Testis (tissue), 3 donors: ENCODE results near the gene TBC1D10A. TPM values are rescaled to one million over a fixed set of nuclear protein-coding genes. Genes with fewer than 3 reads are reported as not detected.

ENCODE experiments used
- DNase-seq: peaks from one replicate; pipeline ENCODE4 v3.0.0-alpha.2; 2019
- H3K27ac ChIP-seq, 2 donors: fragments of 200-600 bp; sonication (generic); one replicate each; pipeline ENCODE4 v1.5.1; 2019
- H3K27me3 ChIP-seq: fragments of 200-600 bp; sonication (generic); one replicate; pipeline ENCODE4 v1.5.1; 2019
- H3K36me3 ChIP-seq: fragments of 200-600 bp; sonication (generic); one replicate; pipeline ENCODE4 v1.5.1; 2017; ENCODE audit warnings: low read depth; ENCODE audit errors: missing control alignments
- H3K4me1 ChIP-seq: fragments of 200-600 bp; sonication (generic); one replicate; pipeline ENCODE4 v1.5.1; 2019
- H3K4me3 ChIP-seq, 2 donors: fragments of 200-600 bp; sonication (generic); one replicate each; pipeline ENCODE4 v1.5.1; 2017 to 2019
- H3K9me3 ChIP-seq: fragments of 200-600 bp; sonication (generic); one replicate; pipeline ENCODE4 v1.5.1; 2017
- POLR2A ChIP-seq: fragments of 450-650 bp; IDR thresholded peaks from one replicate; pipeline ENCODE4 v1.6.1; 2017; ENCODE audit warnings: antibody characterized with exemption, mild to moderate bottlenecking, moderate library complexity
- WGBS, 2 donors: methylation state at CpG; one replicate each; pipeline ENCODE4 v1.1.5; 2018; 5-methylcytosine and 5-hydroxymethylcytosine counted together
- intact Hi-C: fragments of 100-400 bp; cut with DNase I; formaldehyde crosslinking; loops from one replicate; pipeline ENCODE4 v1.15.1; 2023; ENCODE audit warnings: low total_unique reads
- polyA plus RNA-seq: library from polyadenylated mRNA; stranded (reverse); fragments of 350-450 nt; fragmentation: Illumina TruSeq; extraction: RNeasy Lipid Tissue Mini Kit (QIAGEN cat#74804); gene quantifications from one replicate; pipeline ENCODE4 v1.2.3, GENCODE V29; 2014; ENCODE audit warnings: low read depth, low replicate concordance; ENCODE audit not compliant: insufficient read depth
- total RNA-seq, 2 donors: library from RNA; depleted of rRNA; stranded (reverse); fragments of >200 nt; gene quantifications; one replicate each; pipeline ENCODE4 v1.2.3, GENCODE V29; 2016
- TF ChIP-seq, protein P1 (sequence below), 3 experiments: fragments of 450-650 bp in 2 of 3; fragments of 200-600 bp in 1 of 3; sonication (generic) in 1 of 3; IDR thresholded peaks; one replicate each; pipeline ENCODE4 v1.5.1; 2016 to 2019; ENCODE audit warnings: antibody characterized with exemption in 3 of 3, mild to moderate bottlenecking in 2 of 3, moderate library complexity in 1 of 3

The TBC1D10A gene
- total and polyA plus RNA-seq, 3 donors from 2014 or later, result 48.4 to 79.1 (median 51.0) TPM

DNA sequence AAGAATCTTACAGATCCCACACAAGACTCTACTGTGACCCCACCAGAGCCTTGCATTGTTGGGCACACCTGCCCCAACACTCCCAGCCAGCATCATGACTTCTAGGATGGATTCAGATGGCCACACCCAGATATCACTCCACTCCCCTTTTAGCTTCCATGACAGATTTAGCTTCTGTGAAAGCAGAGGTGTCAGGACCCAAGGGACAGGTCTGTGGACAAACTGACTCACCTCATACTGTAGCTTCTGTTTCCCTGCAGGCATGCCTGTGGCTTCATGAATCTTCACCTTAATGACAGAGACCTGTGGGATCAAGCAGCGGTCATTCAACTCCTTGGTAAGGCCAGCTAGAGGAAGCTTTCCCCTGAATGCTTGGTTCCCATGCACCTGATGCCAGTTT is 8.5 kb upstream of the TBC1D10A start:
- H3K36me3 ChIP-seq, result no peaks in the 10 kb centered on the region
- TF ChIP-seq, protein P1, sequence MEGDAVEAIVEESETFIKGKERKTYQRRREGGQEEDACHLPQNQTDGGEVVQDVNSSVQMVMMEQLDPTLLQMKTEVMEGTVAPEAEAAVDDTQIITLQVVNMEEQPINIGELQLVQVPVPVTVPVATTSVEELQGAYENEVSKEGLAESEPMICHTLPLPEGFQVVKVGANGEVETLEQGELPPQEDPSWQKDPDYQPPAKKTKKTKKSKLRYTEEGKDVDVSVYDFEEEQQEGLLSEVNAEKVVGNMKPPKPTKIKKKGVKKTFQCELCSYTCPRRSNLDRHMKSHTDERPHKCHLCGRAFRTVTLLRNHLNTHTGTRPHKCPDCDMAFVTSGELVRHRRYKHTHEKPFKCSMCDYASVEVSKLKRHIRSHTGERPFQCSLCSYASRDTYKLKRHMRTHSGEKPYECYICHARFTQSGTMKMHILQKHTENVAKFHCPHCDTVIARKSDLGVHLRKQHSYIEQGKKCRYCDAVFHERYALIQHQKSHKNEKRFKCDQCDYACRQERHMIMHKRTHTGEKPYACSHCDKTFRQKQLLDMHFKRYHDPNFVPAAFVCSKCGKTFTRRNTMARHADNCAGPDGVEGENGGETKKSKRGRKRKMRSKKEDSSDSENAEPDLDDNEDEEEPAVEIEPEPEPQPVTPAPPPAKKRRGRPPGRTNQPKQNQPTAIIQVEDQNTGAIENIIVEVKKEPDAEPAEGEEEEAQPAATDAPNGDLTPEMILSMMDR (IDR thresholded peaks at IDR 0.05), result no peak
- TF ChIP-seq POLR2A, result no peak
- 100% methylated on average over 1 of the region's 1 CpG for WGBS, 2 donors
- H3K4me1 ChIP-seq, result peaks cover 2% of the 10 kb centered on the region
- no peaks in the 10 kb centered on the region for H3K9me3 ChIP-seq
- intact Hi-C loops, result no loop called here
- H3K4me3 ChIP-seq, result no peak overlapping the region
- no peak for DNase-seq
- H3K27ac ChIP-seq, result no peak overlapping the region
- H3K27me3 ChIP-seq, result no peaks in the 10 kb centered on the region

DNA sequence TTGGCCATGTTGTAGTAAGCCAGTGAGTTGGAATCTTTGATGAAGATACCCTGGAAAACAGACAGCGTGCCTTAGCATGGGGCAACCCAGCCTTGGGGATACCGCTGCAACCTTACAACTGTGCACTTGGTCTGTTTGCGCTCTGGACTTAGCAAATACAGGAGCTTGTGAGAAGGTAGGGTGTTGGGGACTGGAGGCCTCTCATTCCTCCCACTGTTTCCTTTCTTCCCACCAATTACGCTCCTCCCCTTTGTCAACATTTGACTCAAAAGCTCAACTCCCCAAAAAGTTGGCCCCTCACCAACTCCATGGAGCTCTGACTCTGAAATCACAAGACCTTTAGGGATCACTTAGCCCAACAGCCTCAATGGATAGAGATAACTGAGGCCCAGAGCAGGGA is 7.9 kb upstream of the TBC1D10A start:
- no peaks in the 10 kb centered on the region for H3K36me3 ChIP-seq
- H3K27ac ChIP-seq, result no peak overlapping the region
- intact Hi-C loops, result no loop called here
- TF ChIP-seq, protein P1 (IDR thresholded peaks at IDR 0.05), result no peak
- no peak for TF ChIP-seq POLR2A
- no peaks in the 10 kb centered on the region for H3K4me1 ChIP-seq
- H3K27me3 ChIP-seq, result no peaks in the 10 kb centered on the region
- WGBS, 2 donors, result 92 to 95% methylated on average over 4 of the region's 4 CpGs
- no peak overlapping the region for H3K4me3 ChIP-seq
- DNase-seq, result no peak
- no peaks in the 10 kb centered on the region for H3K9me3 ChIP-seq

DNA sequence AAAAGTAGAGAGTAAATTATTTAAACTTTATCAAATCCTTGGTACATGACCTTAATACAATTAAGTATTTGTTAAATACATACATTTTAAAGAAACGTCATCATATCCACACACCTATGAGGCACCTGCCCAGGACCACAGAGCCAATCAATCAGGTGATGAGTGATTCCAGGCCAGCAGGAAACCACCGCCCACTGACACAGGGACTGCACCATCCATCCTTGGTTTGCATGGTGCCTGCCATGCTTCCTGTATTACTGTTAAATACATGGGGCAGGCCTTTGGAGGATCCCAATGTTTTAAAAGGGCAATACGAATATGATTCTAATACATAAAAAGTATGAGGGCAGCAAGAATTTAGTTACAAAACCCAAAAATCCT is 7.0 kb upstream of the TBC1D10A start:
- WGBS, 2 donors, result 85 to 88% methylated on average over 3 of the region's 3 CpGs
- intact Hi-C loops, result no loop called here
- Histone ChIP-seq H3K27ac (no peak overlapping the region), H3K36me3 (no peaks in the 10 kb centered on the region), H3K4me3 (no peak overlapping the region), H3K27me3 (no peaks in the 10 kb centered on the region), H3K4me1 (no peaks in the 10 kb centered on the region), H3K9me3 (no peaks in the 10 kb centered on the region)
- no peak for DNase-seq
- TF ChIP-seq POLR2A, result no peak
- TF ChIP-seq, protein P1 (IDR thresholded peaks at IDR 0.05), result no peak

DNA sequence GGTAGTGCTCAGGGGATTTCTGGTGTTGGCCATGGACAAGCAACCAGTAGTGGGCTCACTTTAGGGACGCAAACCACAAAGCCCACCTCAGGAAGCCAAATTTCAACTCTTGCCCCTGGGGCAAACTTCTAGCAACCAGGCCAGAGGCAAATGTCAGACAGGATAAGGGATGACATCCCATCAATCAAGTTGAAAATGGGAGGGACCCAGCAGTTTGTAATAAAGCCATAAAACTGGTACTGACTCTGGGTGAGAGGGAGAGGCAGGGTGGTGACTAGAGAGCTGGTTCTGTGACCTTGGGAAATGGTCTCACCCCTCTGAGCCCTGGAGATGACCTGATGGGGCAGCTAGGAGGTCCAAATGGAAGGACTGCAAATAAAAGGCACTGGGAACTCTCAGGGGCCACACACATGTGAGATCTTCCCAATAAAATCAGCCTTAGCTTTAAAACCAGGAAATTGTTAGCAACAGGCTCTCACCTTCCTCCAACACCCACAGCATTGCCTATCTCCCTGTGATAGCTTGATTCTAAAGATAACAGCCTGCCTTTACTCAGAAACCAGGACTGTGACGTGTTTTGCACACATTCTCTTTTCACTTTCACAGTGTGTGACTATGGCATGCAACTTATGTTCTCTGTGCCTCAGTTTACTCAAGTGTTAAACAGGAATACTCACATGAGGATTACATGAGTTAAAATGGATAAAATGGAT is 6.4 kb upstream of the TBC1D10A start:
- Histone ChIP-seq H3K4me1 (no peaks in the 10 kb centered on the region), H3K36me3 (no peaks in the 10 kb centered on the region), H3K27ac (no peak overlapping the region), H3K27me3 (no peaks in the 10 kb centered on the region), H3K4me3 (no peak overlapping the region), H3K9me3 (no peaks in the 10 kb centered on the region)
- 94 to 96% methylated on average over 2 of the region's 2 CpGs for WGBS, 2 donors
- intact Hi-C loops, result no loop called here
- TF ChIP-seq, protein P1 (IDR thresholded peaks at IDR 0.05), result no peak
- no peak for TF ChIP-seq POLR2A
- no peak for DNase-seq

DNA sequence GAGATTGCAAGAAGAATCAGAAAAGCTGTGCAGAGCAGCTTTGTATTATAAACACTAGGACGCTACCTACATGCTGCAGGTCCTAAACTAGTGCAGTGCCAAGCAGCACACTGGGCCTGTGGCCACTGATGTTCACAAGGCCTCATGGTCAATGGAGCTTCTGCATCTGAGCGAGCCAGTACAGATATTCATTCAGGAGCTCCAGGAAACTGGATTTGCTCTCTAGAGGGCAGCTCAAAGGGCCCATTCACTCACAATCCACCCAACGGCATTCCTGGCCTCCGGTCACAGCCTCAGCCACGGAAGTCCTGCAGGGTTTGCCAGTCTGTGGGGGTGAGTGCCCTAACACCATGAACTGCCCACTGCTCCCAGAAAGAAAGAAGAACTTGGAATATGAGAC is 5.8 kb upstream of the TBC1D10A start:
- no peaks in the 10 kb centered on the region for H3K4me1 ChIP-seq
- H3K27me3 ChIP-seq, result no peaks in the 10 kb centered on the region
- H3K4me3 ChIP-seq, result no peak overlapping the region
- intact Hi-C loops, result no loop called here
- no peaks in the 10 kb centered on the region for H3K36me3 ChIP-seq
- H3K9me3 ChIP-seq, result no peaks in the 10 kb centered on the region
- TF ChIP-seq POLR2A, result no peak
- TF ChIP-seq, protein P1 (IDR thresholded peaks at IDR 0.05), result no peak
- no peak for DNase-seq
- 75 to 77% methylated on average over 3 to 5 of the region's 5 CpGs for WGBS, 2 donors
- H3K27ac ChIP-seq, result no peak overlapping the region
